Measurements from ENCODE around the gene PTPRN2.

PTPRN2 gene

GRCh38 chr7:158400601-158401225 lies 186.9 kb downstream of the PTPRN2 start:
- DNase-seq (ENCODE audit: low spot score), result no peak

GRCh38 chr7:158399762-158400161 lies 187.9 kb downstream of the PTPRN2 start:
- DNase-seq (ENCODE audit: low spot score), result no peak

- DNase-seq (ENCODE audit: low spot score), result no peak
These were observed 188.9 kb downstream of the PTPRN2 start for GRCh38 chr7:158398750-158399149.

GRCh38 chr7:158397885-158398284 lies 189.7 kb downstream of the PTPRN2 start:
- DNase-seq (ENCODE audit: low spot score), result no peak

GRCh38 chr7:158396982-158397862 lies 190.4 kb downstream of the PTPRN2 start:
- no peak for DNase-seq (ENCODE audit: low spot score)

- no peak for DNase-seq (ENCODE audit: low spot score)
These were observed 191.2 kb downstream of the PTPRN2 start for GRCh38 chr7:158396301-158396905.

GRCh38 chr7:158395780-158396278 lies 191.8 kb downstream of the PTPRN2 start:
- no peak for DNase-seq (ENCODE audit: low spot score)

- no peak for DNase-seq (ENCODE audit: low spot score)
These were observed 192.3 kb downstream of the PTPRN2 start for GRCh38 chr7:158395349-158395748.

- DNase-seq (ENCODE audit: low spot score), result peak; percentile 44
These were observed 192.7 kb downstream of the PTPRN2 start for GRCh38 chr7:158394936-158395335.

GRCh38 chr7:158393926-158394625 lies 193.5 kb downstream of the PTPRN2 start:
- DNase-seq (ENCODE audit: low spot score), result no peak

GRCh38 chr7:158392251-158392650 lies 195.4 kb downstream of the PTPRN2 start:
- no peak for DNase-seq (ENCODE audit: low spot score)

GRCh38 chr7:158391541-158391940 lies 196.1 kb downstream of the PTPRN2 start:
- DNase-seq (ENCODE audit: low spot score), result no peak

- DNase-seq (ENCODE audit: low spot score), result no peak
These were observed 196.5 kb downstream of the PTPRN2 start for GRCh38 chr7:158391141-158391540.

- no peak for DNase-seq (ENCODE audit: low spot score)
These were observed 197.2 kb downstream of the PTPRN2 start for GRCh38 chr7:158390460-158390859.

GRCh38 chr7:158389514-158390425 lies 197.9 kb downstream of the PTPRN2 start:
- DNase-seq (ENCODE audit: low spot score), result no peak

- DNase-seq (ENCODE audit: low spot score), result no peak
These were observed 198.7 kb downstream of the PTPRN2 start for GRCh38 chr7:158388928-158389327.

GRCh38 chr7:158388072-158388471 lies 199.6 kb downstream of the PTPRN2 start:
- DNase-seq (ENCODE audit: low spot score), result no peak

GRCh38 chr7:158387546-158387891 lies 200.1 kb downstream of the PTPRN2 start:
- no peak for DNase-seq (ENCODE audit: low spot score)

- no peak for DNase-seq (ENCODE audit: low spot score)
These were observed 200.6 kb downstream of the PTPRN2 start for GRCh38 chr7:158386866-158387545.

GRCh38 chr7:158386355-158386618 lies 201.3 kb downstream of the PTPRN2 start:
- no peak for DNase-seq (ENCODE audit: low spot score)

Measured in D341Med (cell line).